Esophagus muscularis mucosa (tissue), 4 donors: ENCODE data around the gene DAB1.

Experiments used
- EP300 ChIP-seq: sonication (generic); formaldehyde crosslinking; IDR thresholded peaks from one replicate; pipeline ENCODE4 v1.6.1; 2017; ENCODE audit warnings: antibody characterized with exemption
- POLR2A ChIP-seq: fragments of 450-650 bp; IDR thresholded peaks from one replicate; pipeline ENCODE4 v1.6.1; 2017; ENCODE audit warnings: antibody characterized with exemption, moderate library complexity, mild to moderate bottlenecking, low read depth
- POLR2AphosphoS5 ChIP-seq, 2 donors: sonication (generic); formaldehyde crosslinking; IDR thresholded peaks; one replicate each; pipeline ENCODE4 v1.6.1; 2017; ENCODE audit warnings: antibody characterized with exemption in 2 of 2
- TF ChIP-seq, protein P1 (sequence below), 3 experiments: fragments of 200-600 bp in 2 of 3; fragments of 450-650 bp in 1 of 3; sonication (generic) in 2 of 3; IDR thresholded peaks; one replicate each; pipeline ENCODE4 v1.5.1; 2017 to 2019; ENCODE audit warnings: antibody characterized with exemption in 3 of 3, mild to moderate bottlenecking in 2 of 3, moderate library complexity in 1 of 3

DNA sequence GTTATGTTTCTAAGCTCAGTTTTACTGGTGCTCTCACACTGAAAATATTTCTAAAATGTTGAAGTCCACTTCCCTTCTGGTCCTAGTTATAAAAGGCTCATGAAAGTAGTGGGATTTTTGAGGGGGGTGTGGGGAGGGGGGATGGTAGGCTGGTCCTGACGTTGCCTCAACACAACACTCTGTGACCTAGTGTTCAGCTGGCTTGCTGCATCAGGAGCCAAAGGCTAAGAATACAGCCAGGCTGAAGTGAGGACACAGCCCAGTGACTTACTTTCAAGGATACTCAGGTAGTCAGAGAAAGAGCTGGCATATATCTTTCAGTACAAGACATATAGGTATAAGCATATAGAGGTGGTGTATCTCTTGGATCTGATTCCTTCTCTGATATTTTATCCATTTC lies 306.1 kb downstream of the DAB1 start:
- no peak for TF ChIP-seq POLR2AphosphoS5 (IDR thresholded peaks at IDR 0.05)
- TF ChIP-seq, protein P1, sequence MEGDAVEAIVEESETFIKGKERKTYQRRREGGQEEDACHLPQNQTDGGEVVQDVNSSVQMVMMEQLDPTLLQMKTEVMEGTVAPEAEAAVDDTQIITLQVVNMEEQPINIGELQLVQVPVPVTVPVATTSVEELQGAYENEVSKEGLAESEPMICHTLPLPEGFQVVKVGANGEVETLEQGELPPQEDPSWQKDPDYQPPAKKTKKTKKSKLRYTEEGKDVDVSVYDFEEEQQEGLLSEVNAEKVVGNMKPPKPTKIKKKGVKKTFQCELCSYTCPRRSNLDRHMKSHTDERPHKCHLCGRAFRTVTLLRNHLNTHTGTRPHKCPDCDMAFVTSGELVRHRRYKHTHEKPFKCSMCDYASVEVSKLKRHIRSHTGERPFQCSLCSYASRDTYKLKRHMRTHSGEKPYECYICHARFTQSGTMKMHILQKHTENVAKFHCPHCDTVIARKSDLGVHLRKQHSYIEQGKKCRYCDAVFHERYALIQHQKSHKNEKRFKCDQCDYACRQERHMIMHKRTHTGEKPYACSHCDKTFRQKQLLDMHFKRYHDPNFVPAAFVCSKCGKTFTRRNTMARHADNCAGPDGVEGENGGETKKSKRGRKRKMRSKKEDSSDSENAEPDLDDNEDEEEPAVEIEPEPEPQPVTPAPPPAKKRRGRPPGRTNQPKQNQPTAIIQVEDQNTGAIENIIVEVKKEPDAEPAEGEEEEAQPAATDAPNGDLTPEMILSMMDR (IDR thresholded peaks at IDR 0.05), result no peak
- TF ChIP-seq POLR2A, result no peak
- no peak for TF ChIP-seq EP300
